ENCODE results near the gene PLEKHJ1. TPM values are rescaled to one million over a fixed set of nuclear protein-coding genes. Genes with fewer than 3 reads are reported as not detected.

Gene PLEKHJ1
- total RNA-seq, 2 donors from 2014 or later: 44.1 to 53.0 TPM

GRCh38 chr19:2270423-2271233, 34.5 kb upstream of the PLEKHJ1 start:
- peaks cover 0 to 61% of the 10 kb centered on the region in 2 donors for H3K4me1 ChIP-seq
- TF ChIP-seq CTCF (IDR thresholded peaks at IDR 0.05): no peak

GRCh38 chr19:2270157-2270422, 34.0 kb upstream of the PLEKHJ1 start:
- peak overlapping the region; percentile 99 to 100 for H3K27ac ChIP-seq
- H3K4me1 ChIP-seq: peaks cover 0 to 55% of the 10 kb centered on the region in 2 donors
- H3K36me3 ChIP-seq: peaks cover 31% of the 10 kb centered on the region
- peak overlapping the region; percentile 79 to 100 for H3K4me3 ChIP-seq
- H3K9me3 ChIP-seq: no peaks in the 10 kb centered on the region
- no peaks in the 10 kb centered on the region for H3K27me3 ChIP-seq
- no peak for TF ChIP-seq CTCF (IDR thresholded peaks at IDR 0.05)
- DNase-seq (ENCODE audit: low spot score): no peak

More at GRCh38 chr19:2270423-2271233, 34.5 kb upstream of the PLEKHJ1 start:
- H3K36me3 ChIP-seq: peaks cover 31% of the 10 kb centered on the region
- peak overlapping the region; percentile 79 to 100 for H3K4me3 ChIP-seq
- H3K27me3 ChIP-seq: no peaks in the 10 kb centered on the region
- H3K9me3 ChIP-seq: no peaks in the 10 kb centered on the region
- DNase-seq (ENCODE audit: low spot score): peak; percentile 92
- H3K27ac ChIP-seq: peak overlapping the region; percentile 99 to 100

DNA sequence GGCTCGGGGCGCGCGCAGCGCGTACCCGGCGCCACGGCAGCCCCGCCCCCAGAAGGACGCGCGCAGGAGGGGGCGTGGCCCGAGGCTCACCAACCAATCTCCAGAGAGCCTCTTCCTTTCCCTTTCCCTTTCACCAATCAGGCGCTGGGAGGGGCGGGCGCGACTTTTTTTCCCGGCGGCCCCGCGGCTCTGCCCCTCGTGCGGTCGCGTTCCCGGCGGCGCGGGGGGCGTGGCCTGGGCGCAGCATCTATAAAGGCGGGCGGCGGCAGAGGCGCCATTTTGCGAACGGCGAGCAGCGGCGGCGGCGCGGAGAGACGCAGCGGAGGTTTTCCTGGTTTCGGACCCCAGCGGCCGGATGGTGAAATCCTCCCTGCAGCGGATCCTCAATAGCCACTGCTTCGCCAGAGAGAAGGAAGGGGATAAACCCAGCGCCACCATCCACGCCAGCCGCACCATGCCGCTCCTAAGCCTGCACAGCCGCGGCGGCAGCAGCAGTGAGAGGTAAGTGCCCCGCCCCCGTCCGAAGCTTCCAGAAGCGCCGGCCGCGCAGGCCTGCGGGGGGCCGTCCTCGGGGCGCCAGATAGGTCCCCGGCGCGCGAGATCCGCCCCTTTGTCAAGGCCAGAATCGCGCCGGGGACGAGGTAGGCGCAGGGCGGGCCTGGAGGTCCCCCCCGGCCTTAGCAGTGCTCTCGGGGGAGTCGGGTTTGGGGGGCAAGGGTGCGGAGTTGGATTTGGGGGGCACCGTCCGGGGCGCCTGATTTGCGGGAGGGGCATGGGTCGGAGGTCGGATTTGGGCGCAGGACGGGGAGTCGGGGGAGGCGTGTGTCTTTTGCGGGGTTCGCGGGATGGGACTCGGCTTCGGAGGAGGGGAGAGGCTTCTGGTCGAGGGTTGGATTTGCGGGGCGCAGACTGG, 33.4 kb upstream of the PLEKHJ1 start:
- TF ChIP-seq CTCF (IDR thresholded peaks at IDR 0.05): no peak
- Histone ChIP-seq H3K9me3 (no peaks in the 10 kb centered on the region), H3K27me3 (no peaks in the 10 kb centered on the region), H3K4me3 (peak overlapping the region; percentile 79 to 100), H3K4me1 (peaks cover 0 to 52% of the 10 kb centered on the region in 2 donors), H3K36me3 (peaks cover 31% of the 10 kb centered on the region), H3K27ac (peak overlapping the region; percentile 99 to 100)
- peak; percentile 98 for DNase-seq (ENCODE audit: low spot score)

DNA sequence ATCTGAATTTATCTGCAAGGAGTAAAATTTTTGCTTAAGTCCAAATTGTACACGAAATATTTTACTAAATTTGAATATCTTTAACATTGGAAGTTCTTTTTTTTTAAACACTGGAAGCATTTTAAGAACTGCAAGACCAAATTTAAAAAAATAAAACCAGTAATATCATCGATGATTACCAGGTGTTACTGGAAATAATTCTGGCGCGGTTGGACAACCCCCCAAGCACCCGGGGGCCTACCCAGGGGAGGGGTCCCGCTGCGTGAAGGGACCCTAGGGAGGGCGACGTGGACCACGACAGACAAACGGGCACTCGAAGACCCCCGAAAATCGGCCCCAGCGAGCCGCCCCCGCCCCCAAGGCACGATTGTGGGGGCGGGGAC, 32.7 kb upstream of the PLEKHJ1 start:
- Histone ChIP-seq H3K36me3 (peaks cover 31% of the 10 kb centered on the region), H3K27me3 (no peaks in the 10 kb centered on the region), H3K4me1 (peaks cover 0 to 45% of the 10 kb centered on the region in 2 donors), H3K27ac (peak overlapping the region; percentile 77 to 99), H3K4me3 (peak overlapping the region; percentile 79 to 100), H3K9me3 (no peaks in the 10 kb centered on the region)
- TF ChIP-seq CTCF (IDR thresholded peaks at IDR 0.05): no peak
- DNase-seq (ENCODE audit: low spot score): no peak

GRCh38 chr19:2268480-2268830, 32.3 kb upstream of the PLEKHJ1 start:
- no peak for TF ChIP-seq CTCF (IDR thresholded peaks at IDR 0.05)
- no peak for DNase-seq (ENCODE audit: low spot score)
- Histone ChIP-seq H3K27me3 (no peaks in the 10 kb centered on the region), H3K36me3 (peaks cover 30% of the 10 kb centered on the region), H3K4me1 (peaks cover 0 to 41% of the 10 kb centered on the region in 2 donors), H3K4me3 (peak overlapping the region in 1 of 2 donors; percentile 100), H3K27ac (no peak overlapping the region), H3K9me3 (no peaks in the 10 kb centered on the region)

Measured in right atrium auricular region (tissue), 2 donors.